ENCODE results near the gene NRP1. TPM values are rescaled to one million over a fixed set of nuclear protein-coding genes. Genes with fewer than 3 reads are reported as not detected.

Gene NRP1
- total and polyA plus RNA-seq, 8 donors = 79.8 to 203 (median 164) TPM

GRCh38 chr10:33211106-33211878 lies 123.2 kb downstream of the NRP1 start:
- intact Hi-C loops (cut with DNase I) = no loop called here
- Histone ChIP-seq H3K36me3 (peaks cover 0 to 59% of the 10 kb centered on the region in 2 donors), H3K4me1 (peaks cover 13 to 17% of the 10 kb centered on the region in 2 donors), H3K27ac (peak overlapping the region; percentile 41 to 51), H3K27me3 (no peaks in the 10 kb centered on the region), H3K9me3 (no peaks in the 10 kb centered on the region), H3K4me3 (no peak overlapping the region)
- peak; percentile 71 for ATAC-seq
- DNase-seq = peak in 2 of 4 donors; percentile 41 to 60
- no peak for TF ChIP-seq CTCF (IDR thresholded peaks at IDR 0.05)

GRCh38 chr10:33209802-33210201 lies 124.7 kb downstream of the NRP1 start:
- intact Hi-C loops (cut with DNase I) = no loop called here
- Histone ChIP-seq H3K27me3 (no peaks in the 10 kb centered on the region), H3K9me3 (no peaks in the 10 kb centered on the region), H3K4me1 (peaks cover 13 to 17% of the 10 kb centered on the region in 2 donors), H3K27ac (no peak overlapping the region), H3K36me3 (peaks cover 0 to 61% of the 10 kb centered on the region in 2 donors), H3K4me3 (no peak overlapping the region)
- no peak for ATAC-seq
- TF ChIP-seq CTCF (IDR thresholded peaks at IDR 0.05) = no peak
- DNase-seq = no peak

GRCh38 chr10:33208166-33208565 lies 126.3 kb downstream of the NRP1 start:
- no peak for DNase-seq
- no peak overlapping the region for H3K27ac ChIP-seq
- peaks cover 13 to 18% of the 10 kb centered on the region in 2 donors for H3K4me1 ChIP-seq
- TF ChIP-seq CTCF (IDR thresholded peaks at IDR 0.05) = no peak
- ATAC-seq = no peak
- H3K4me3 ChIP-seq = no peak overlapping the region
- no peaks in the 10 kb centered on the region for H3K27me3 ChIP-seq
- intact Hi-C loops (cut with DNase I) = no loop called here
- peaks cover 0 to 52% of the 10 kb centered on the region in 2 donors for H3K36me3 ChIP-seq
- no peaks in the 10 kb centered on the region for H3K9me3 ChIP-seq

DNA sequence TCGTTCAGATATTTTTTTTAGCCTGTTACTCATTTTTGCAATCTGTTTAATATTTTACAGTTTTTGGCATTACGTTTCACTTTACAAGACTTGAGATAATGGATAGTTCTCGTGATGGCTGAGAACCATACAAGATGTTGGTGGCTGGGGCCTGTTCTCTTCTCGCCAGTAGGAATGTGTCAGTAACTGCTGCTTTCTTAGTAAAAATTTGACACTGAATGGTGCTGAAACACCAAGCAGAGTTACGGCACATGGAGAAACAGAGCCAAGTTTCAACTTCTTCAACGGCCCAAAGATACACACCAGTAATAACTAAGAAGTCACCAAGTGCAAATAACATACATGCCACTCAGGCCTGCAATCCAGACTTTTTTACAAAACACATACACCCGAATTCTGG lies 130.4 kb downstream of the NRP1 start:
- Histone ChIP-seq H3K4me1 (peaks cover 7 to 16% of the 10 kb centered on the region in 2 donors), H3K27ac (no peak overlapping the region), H3K36me3 (peaks cover 0 to 60% of the 10 kb centered on the region in 2 donors), H3K27me3 (no peaks in the 10 kb centered on the region), H3K4me3 (no peak overlapping the region), H3K9me3 (no peaks in the 10 kb centered on the region)
- intact Hi-C loops (cut with DNase I) = no loop called here
- DNase-seq (no peak), ATAC-seq (peak; percentile 70)
- TF ChIP-seq CTCF (IDR thresholded peaks at IDR 0.05) = no peak

DNA sequence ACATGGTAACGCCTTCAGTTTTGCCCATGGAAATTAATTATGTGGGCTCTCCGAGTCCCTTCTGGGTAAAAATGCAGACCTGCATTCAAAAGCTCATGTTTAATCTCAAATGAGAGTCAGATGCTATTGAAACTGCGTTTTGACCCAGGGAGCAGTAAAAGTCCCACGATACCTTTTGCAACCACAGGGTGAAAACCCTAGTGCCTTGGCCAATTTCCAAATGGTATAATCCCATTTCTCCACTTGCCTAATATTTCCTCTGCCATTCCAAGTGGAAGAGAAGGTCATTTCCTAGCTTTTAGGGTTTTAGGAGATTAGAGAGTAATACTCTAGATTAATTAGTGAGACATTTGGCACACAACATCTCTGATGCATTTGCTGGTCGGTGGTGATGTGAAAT lies 132.5 kb downstream of the NRP1 start:
- ATAC-seq = no peak
- H3K4me1 ChIP-seq = peaks cover 17 to 23% of the 10 kb centered on the region in 2 donors
- intact Hi-C loops (cut with DNase I) = no loop called here
- no peak overlapping the region for H3K27ac ChIP-seq
- no peak overlapping the region for H3K4me3 ChIP-seq
- H3K27me3 ChIP-seq = no peaks in the 10 kb centered on the region
- H3K9me3 ChIP-seq = no peaks in the 10 kb centered on the region
- no peak for DNase-seq
- TF ChIP-seq CTCF (IDR thresholded peaks at IDR 0.05) = no peak
- H3K36me3 ChIP-seq = peaks cover 0 to 48% of the 10 kb centered on the region in 2 donors
